Lower leg skin (tissue), 3 donors: ENCODE measurements around the gene SEMA6B.

Experiments used
- CTCF ChIP-seq, 3 donors: fragments of 450-650 bp; IDR thresholded peaks; one replicate each; pipeline ENCODE4 v1.5.1; 2016; ENCODE audit warnings: antibody characterized with exemption in 3 of 3, mild to moderate bottlenecking in 3 of 3, moderate library complexity in 2 of 3
- POLR2A ChIP-seq, 2 donors: fragments of 450-650 bp; IDR thresholded peaks; one replicate each; pipeline ENCODE4 v1.6.1; 2016 to 2017; ENCODE audit warnings: antibody characterized with exemption in 2 of 2, mild to moderate bottlenecking in 1 of 2, moderate library complexity in 1 of 2

GRCh38 chr19:4507150-4507452 lies 52.4 kb downstream of the SEMA6B start:
- TF ChIP-seq CTCF (IDR thresholded peaks at IDR 0.05) = no peak
- TF ChIP-seq POLR2A (IDR thresholded peaks at IDR 0.05) = no peak
